ENCODE measurements around the gene ZNF407. TPM values are rescaled to one million over a fixed set of nuclear protein-coding genes. Genes with fewer than 3 reads are reported as not detected.

Gene ZNF407
- total RNA-seq, 1 donor: 10.0 TPM

DNA sequence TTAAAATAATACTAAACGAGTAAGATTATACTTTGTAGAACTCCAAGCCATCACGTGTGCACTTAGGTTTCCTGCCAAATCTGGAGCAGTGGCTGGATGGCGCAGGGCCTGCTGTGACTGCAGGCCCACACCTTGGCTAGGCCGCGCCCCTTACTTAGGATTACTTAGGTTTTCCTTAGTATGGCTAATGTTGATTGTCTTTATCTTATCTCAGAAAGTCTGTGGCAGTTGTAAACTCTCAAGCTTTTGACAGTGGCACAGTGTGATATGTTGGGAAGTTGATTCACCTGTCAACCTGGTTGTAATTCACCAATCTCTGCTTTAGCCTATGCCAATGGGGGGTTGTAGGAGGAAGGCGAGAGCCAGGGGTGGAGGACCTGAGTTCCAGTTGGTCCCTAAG lies 208.4 kb downstream of the ZNF407 start:
- DNase-seq (ENCODE audit: low read depth in 2 of 3, low spot score in 2 of 3): no peak

DNA sequence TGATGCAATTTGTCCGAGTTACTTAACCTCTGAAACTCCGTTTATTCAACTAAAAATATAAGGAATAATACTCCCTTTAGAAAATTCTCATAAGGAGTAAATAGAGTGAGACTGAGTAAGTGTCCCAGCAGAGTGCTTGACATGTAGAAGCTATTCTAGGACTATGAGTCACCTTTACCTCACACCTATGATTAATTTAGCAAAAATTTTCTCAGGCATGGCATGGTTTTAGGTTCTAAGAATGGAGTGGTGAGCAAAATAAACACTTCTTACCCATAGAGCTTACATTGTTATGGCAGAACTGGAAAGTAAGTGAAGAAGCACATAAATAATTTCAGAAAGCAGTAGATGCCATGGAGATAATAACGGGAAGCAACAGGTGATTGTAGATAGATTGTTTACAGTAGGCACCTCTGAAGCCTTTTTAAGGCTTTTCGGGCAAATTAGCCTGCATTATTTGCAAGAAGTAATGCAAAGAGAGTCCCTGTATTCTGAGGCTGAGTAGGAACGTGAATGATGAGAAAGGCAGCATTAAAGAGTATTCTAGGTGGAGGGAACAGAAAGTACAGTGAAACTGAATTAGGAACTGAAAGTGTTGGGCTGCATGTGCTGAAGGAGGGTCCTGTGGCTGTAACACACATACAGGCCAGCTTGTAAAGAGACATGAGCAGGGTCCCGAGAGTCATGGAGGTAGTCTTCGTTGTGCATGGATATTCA lies 209.2 kb downstream of the ZNF407 start:
- no peak for DNase-seq (ENCODE audit: low read depth in 2 of 3, low spot score in 2 of 3)

DNA sequence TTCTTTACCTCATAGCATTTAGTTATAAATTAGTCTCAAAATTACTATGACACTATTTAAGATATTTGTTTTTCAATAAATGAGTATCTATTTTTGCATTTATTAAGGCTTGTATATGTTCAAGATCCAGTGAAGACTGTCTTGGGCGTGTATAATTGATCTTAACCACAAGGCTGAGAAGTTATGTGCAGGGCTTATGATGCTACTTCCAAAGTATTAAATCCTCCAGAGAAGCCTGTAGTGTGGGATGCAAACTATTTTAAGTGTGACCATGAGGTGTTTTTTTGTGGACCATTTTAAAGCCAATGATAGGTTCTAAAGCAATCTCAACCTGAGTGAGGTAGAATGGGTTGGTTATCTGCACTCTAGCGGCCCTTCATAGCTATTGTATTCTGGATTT lies 219.9 kb downstream of the ZNF407 start:
- DNase-seq (ENCODE audit: low read depth in 2 of 3, low spot score in 2 of 3): no peak

DNA sequence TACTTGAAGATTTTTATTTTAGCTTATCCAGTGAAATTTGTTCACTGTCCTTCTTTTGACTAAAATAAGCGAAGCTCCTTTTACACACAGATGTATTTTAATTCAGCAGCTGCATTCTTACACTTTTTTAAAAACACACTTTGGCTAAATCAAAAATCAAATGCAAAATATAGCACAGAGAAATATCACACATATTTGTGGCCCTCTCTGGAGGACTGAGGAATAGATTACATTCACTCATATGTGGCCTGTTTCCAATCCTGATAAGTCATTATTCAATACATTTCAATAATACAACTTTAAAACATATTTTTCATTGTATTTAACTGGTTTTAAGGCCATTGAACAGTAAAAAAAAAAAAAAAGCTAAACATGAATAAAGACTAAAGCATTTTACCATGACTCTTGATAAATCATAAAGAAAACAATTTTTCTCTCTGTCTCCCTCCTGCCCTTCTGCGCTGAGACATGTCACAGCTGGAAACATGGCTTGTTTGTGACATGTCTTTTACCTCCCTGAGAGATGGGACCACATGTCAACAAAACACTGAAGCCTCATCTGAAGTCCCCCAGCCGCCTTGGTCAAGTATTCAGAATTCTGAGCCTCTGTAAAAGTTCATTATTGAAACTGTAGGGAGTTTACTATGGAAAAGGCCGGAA lies 221.0 kb downstream of the ZNF407 start:
- DNase-seq (ENCODE audit: low read depth in 2 of 3, low spot score in 2 of 3): no peak

DNA sequence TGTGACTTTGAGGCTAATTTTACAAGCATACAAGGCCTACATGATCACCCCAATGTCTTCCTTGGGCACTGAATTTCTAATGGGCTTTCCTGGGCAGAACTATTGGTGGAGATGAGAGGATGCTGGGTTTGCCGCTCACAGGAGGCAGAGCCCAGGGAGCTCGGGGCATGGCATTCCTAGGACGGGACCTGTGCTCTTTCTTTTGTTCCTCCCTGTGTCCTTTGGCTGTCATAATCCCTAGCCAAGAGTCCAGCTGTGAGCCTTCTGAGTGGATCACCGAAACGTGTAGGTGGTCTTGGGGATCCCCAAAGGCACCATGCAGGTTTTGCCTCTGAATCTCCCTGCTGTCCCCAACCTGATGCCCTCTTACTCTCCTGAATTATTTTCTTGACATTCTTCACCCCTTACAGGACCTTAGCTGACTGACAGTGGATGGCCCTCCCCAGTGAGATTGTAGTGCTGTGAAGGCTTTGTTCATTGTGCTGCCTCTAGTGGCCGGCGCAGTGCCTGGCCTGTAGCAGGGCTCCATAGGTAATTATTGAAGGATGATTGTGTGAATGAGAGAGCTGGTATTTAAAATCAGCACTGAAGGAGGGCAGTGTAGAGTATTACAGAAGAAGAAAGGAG lies 221.9 kb downstream of the ZNF407 start:
- DNase-seq (ENCODE audit: low read depth in 2 of 3, low spot score in 2 of 3): no peak

DNA sequence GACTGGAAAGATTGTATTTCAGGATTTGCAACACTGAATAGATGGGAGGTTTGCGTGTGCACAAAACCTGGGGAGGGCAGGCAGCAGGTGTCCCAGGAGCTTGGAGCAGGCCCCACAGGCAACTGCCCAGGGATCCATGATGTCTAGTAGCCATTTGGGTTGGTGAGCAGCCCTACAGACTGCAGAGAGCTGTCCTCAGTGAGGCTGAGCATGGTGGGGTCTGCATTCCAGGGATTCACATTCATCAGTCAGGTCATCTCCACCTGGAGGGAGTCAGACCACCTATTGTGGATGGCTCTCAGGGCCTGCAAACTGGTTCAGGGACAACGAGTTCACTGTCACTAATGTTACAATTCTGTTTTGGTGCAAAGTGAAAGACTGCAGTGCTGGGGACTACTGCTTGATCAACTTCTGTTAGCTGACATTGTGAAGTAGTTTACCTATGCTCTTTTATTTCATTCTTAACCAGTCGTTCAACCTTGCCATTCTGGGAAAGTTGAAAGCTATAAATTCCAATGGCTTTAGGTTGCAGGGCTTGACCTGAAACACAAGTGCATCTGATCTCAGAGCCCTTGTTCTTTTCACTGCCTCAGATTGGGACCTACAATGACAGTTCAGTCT lies 222.6 kb downstream of the ZNF407 start:
- DNase-seq (ENCODE audit: low read depth in 2 of 3, low spot score in 2 of 3): no peak

DNA sequence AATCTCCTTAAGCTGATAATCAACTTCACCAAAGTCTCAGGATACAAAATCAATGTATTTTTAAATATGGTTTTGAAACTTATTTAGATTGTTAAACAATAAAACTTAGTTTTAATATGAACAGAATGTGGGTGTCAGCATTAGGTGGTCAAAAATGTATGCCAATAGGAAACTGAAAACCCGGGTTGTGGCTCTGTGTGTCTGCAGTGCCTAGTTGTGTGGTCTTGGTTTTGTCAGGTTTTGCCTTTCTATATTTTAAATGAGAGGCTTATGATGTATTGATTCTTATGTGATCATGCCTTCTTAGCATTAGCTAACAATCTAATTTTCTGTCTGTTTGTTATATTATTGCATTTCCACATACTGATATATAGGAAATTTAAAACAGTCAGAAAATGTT lies 227.8 kb downstream of the ZNF407 start:
- DNase-seq (ENCODE audit: low read depth in 2 of 3, low spot score in 2 of 3): no peak

DNA sequence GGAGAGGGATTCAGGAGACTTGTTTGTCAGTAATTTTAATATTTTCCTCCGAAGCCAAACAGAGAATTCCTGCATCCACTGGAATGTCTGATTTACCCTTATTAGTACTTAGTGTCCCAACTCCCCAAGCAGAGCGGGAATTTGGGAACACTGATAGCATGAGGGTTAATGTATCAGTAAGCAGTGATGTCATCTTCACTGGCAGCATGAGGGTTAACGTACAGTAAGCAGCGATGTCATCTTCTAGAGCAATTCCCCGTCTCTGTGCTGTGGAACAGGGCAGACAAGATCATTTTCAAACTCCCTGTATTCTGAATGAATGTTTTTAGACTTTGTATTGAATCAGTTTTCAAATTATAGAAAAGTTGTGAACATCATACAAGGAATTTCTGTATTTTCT lies 228.9 kb downstream of the ZNF407 start:
- no peak for DNase-seq (ENCODE audit: low read depth in 2 of 3, low spot score in 2 of 3)

DNA sequence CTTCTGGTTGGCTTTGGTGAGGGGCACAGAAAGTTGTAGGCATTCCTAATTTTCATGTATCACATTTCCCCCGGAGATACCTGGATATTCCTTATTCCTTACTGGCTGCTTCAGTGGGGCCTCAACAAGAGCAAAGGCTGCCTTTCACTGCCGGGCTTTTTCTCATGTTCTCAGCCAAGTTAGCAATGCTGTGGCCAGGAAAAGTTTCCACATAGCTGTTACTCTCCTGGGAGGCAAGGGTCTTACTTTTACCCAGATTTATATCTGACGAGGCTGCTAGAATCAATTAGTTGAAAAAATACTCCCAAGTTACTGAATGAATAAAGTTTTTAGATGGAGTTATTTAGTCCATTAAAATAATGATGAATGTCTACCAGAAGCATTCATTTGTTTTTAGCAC lies 230.5 kb downstream of the ZNF407 start:
- DNase-seq (ENCODE audit: low read depth in 2 of 3, low spot score in 2 of 3): no peak

DNA sequence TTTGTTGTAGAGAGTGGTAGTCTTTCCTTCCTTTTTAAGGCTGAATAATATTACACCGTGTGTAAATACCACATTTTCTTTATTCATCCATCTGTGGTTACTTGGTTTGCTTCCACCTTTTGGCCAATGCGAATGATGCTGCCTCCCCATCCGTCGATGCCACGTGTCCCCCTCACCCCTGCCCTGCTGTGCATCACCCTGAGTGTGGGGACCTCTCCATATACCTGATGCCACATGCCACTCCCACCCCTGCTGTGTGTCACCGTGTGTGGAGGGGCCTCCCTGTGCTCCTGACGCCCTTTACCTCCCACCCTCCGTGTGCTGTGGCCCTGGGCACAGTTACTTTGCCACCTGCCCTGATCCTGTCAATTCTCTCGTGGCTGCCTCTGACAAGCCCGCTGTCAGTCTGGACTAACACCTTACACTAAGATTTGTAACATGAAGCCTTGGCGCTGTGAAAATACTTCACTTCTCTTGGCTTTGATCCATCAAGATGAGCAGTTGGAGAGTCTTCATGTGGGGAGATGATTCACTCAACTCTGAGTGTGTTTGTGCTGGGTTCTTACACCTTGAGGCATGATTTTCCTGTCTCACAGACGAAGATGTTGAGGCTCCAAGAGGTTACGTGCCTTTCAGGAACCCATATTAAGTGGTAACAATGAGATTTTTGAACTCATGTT lies 234.0 kb downstream of the ZNF407 start:
- DNase-seq (ENCODE audit: low read depth in 2 of 3, low spot score in 2 of 3): no peak

DNA sequence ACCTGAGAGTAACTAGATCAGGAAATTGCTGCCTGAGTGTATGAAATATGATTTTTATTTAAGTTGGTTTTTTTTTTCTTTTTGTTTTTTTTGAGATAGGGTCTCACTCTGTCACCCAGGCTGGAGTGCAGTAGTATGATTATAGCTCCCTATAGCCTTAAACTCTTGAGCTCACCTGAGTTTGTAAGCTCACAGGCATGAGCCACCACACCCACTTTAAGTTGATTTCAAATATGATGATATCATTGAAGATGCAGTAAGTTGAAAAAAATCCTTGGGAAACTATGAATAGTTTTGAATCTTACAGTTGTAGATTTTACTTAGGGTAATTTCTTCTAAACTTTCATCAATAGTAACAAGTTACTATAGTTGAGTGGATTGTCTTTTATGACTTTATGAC lies 234.7 kb downstream of the ZNF407 start:
- DNase-seq (ENCODE audit: low read depth in 2 of 3, low spot score in 2 of 3): no peak

DNA sequence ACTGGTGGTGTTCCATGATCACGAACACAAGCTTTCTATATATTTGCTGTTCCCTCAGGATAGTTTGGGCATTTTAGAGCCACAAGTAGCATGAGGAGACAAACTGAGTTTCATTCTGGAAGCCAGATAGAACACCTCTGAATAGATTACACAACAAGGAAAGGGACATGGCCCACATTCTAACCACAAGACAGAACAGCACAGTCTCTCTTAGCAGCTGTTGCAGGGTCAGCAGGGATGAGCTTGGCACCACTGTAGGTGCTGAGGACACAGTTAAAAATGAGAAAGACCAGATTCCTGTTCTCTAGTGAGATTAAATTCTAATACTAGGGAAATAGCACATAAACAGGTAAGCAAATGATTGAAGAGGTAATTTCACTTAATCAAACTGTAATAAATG lies 235.3 kb downstream of the ZNF407 start:
- no peak for DNase-seq (ENCODE audit: low read depth in 2 of 3, low spot score in 2 of 3)

DNA sequence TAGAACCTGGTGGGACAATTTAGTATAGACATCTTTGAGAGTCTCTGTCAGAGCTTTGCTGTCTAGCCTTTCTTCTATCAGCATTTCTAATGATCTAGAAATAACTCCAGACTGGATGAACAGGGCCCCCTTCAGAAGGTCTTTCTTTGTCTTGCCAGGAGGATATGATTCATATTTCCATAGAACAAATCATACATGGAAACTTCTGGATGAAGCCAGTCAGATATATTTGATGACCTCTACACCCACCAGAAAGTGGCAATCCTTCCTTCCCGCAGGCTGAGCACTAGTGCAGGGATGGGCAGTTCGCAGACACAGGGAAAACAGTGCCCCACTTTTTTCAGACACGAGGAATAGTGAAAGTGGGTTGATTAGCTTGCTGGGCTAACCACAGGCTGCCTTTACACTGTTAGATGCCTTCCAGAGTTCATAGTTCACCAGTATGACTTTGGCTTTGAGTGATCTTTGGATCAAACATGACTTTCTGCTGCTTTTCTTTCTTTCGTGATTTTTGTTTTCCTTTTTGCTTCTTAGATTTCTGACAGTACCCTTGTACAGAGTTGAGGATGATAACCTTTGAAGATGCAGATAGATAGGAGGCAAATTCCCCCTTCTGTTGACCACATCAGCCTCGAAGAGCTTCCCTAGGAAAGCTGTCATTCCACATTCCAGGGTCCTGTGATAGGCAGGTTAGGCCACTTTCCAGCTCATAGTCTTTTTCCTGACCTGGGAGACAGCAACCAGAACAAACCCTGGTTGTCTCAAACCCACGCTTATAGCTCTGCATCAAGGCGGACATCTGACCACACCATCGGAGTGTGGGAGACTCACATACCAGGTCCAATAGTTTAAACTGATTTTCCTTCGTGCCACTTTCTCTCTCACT lies 237.0 kb downstream of the ZNF407 start:
- no peak for DNase-seq (ENCODE audit: low read depth in 2 of 3, low spot score in 2 of 3)

DNA sequence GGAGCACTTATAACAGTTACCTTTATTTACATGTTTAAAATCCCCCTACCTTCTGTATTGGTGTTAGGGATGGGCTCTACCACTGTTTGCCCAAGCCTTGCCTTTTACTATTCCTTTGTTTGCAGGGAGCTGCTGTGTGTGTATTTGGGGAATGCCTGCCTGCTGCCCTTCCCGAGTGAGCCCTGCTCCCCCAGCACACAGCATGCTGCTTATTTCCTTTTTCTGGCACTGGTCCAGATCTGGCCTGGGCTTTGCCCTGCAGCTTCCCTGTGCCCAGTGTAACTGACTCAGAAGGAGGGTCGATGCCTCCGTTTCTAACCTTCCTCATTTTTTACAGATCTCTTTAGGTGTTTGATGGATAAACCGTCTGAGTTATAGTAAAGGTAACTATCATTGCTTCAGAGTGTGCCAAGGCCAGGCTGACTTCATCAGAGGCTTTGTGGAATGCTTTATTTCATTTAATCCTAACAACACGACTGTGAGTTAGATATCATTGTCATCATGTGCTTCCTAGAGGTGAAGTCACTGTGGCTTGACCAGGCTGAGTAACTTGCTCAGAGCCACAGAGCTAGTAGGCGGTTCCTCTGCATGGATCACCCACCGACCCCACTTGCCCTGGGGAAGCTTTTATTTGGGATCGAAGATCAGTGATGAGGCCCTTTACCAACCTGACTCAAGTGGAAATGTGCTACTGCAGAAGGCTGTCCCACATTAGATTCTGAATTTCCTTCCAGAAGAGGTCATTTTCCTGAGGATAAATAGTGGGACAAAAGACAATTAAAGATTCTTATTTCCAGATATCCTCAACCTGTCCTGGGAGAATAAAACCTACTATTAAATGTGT lies 238.8 kb downstream of the ZNF407 start:
- peak in 2 of 3 donors; percentile 7 to 11 for DNase-seq (ENCODE audit: low read depth in 2 of 3, low spot score in 2 of 3)

DNA sequence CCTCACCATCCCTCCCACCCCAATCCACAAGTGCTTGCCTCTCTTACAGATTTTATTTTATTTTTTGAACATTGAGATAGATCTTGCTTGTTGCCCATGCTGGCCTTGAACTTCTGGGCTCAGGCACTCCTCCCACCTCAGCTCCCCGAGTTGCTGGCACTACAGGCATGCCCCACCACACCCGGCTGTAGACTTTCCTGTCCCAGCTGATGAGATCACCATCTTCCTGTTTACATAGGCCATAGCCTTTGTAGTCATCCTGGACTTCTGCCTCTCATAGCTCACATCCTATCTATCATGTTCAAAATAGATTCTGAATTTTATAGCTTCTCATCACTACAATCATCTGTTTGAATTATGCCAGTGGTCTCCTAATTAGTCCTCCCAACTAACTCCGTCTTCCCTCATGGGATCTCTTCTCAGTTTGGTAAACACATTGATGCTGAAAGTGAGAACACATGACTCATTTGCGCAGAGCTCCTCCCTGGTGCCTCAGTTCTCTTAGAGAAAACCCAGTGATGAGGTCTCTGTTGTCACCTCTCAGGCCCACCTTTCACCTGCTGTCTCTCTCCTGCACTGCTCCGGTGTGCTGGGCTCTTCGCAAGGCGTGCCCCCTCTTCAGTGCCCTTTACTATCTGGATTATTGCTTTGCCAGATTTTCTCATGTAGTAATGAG lies 243.0 kb downstream of the ZNF407 start:
- DNase-seq (ENCODE audit: low read depth in 2 of 3, low spot score in 2 of 3): no peak

DNA sequence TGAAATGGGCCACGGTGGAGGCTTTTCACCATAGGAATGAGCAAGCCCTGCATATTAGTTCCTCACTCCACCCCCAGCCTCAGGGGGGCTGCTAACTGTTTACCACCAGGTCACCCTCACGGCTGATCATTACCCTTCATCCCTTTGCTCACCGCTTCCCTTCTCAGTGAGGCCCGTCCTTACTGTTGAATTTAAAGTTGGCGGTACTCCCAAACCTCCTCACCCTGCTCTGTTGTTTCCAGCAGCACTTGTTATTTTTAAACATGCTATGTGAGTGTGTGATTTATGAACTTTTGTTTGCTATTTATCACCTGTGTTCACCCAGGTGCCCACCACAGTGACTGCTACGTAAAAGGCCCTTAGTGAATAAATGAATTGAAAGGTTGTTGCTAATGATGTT lies 243.6 kb downstream of the ZNF407 start:
- no peak for DNase-seq (ENCODE audit: low read depth in 2 of 3, low spot score in 2 of 3)

DNA sequence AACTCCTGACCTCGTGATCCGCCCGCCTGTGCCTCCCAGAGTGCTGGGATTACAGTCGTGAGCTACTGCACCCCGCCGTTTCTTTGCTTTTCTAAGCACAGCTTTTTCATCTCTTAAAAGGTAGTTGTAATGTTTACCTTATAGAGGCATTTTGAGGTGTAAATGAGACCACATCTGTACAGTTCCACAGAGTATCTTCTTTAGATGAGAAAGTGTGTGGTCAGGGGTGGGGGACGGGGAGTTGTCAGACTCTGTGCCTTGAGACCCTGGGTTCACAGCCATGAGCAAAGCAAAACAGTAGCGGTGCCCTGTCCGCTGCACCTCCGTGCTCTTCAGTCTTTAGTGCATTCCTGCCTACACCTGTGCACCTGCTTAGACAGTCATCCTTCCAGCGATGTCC lies 251.6 kb downstream of the ZNF407 start:
- DNase-seq (ENCODE audit: low read depth in 2 of 3, low spot score in 2 of 3): no peak

DNA sequence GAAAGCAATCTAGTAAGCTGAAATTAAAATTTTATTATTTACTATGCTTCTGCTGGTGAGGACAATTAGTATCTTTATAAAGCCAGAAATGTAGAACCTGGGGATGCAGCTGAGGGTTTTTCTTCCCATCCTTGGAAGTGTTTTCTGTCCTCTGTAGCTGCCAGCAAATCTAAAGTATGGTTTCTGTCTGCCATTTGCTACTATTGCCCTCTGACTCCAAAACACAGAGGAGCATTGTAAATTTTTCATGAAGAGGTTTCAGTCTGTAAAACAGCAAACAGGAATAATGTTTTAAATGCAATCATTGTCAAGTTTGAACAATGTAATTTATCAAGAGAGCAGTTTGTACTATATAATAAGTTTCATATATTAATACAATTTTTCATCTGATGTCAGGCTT lies 258.8 kb downstream of the ZNF407 start:
- DNase-seq (ENCODE audit: low read depth in 2 of 3, low spot score in 2 of 3): no peak

DNA sequence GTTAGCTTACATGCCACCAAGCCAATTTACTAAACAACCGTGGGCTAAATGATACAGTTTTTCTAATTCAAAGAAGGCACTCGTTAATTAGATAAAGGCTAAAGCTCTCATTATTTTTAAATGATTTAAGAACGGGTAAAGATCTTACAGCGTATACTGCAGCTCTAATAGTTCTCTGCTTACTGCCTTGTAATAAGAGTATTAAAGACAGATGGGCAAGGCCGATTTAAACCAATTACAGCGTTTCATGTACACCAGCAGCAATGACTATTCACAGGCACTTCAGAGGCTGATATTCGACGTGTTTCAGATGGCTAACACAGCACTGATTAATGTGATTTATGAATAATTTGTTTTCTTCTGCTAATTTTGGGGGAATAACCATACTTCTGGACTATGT lies 259.3 kb downstream of the ZNF407 start:
- no peak for DNase-seq (ENCODE audit: low read depth in 2 of 3, low spot score in 2 of 3)

Measured in hematopoietic multipotent progenitor cell (in vitro differentiated cells).